ENCODE results near the gene HDGF. TPM values are rescaled to one million over a fixed set of nuclear protein-coding genes. Genes with fewer than 3 reads are reported as not detected.

The HDGF gene
- total RNA-seq, 4 donors from 2014 or later: 210 to 233 (median 222) TPM

DNA sequence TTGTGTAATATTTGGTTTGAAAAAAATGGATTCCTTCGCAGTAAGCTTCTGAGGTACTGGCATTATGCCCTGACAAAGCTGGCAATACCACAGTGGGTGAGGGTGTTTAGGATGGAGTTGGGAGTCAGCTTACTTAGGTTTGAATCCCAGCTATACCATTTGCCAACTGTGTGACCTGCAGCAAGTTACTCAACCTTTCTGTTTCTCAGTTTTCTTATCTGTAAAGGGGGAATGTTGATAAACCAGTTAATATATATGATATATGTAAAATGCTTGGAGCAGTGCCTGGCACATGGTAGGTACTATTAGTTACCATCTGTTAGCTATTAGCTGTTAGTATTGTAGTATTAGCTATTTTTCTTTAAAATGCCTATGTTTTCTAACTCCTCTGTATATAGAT is 4.9 kb upstream of the HDGF start:
- 88 to 96% methylated on average over 1 of the region's 1 CpG for WGBS, 2 donors

DNA sequence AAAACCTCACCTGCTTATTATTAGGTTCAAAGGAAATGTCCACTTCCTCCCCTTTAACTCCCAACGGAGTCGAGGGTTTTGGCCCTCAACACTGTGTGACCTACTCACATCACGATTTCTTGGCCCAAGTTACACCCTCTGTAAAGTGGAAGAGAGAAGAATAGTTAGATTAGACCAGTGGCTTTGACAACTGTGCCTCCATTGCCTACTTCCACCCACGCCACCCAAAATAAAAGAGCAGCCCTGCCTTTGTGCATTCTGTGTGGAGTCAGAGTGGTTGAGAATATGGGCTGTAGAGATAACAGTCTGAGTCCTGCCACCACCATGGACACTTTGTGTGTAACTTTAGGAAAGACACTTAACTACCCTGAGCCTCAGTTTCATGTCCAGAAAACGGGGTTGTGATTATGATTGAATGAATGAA is 4.1 kb upstream of the HDGF start:
- 58 to 69% methylated on average over 5 of the region's 5 CpGs for WGBS, 2 donors
- no peak for DNase-seq (ENCODE audit: low spot score in 2 of 2)
- TF ChIP-seq POLR2A (IDR thresholded peaks at IDR 0.05): no peak
- TF ChIP-seq, protein P1, sequence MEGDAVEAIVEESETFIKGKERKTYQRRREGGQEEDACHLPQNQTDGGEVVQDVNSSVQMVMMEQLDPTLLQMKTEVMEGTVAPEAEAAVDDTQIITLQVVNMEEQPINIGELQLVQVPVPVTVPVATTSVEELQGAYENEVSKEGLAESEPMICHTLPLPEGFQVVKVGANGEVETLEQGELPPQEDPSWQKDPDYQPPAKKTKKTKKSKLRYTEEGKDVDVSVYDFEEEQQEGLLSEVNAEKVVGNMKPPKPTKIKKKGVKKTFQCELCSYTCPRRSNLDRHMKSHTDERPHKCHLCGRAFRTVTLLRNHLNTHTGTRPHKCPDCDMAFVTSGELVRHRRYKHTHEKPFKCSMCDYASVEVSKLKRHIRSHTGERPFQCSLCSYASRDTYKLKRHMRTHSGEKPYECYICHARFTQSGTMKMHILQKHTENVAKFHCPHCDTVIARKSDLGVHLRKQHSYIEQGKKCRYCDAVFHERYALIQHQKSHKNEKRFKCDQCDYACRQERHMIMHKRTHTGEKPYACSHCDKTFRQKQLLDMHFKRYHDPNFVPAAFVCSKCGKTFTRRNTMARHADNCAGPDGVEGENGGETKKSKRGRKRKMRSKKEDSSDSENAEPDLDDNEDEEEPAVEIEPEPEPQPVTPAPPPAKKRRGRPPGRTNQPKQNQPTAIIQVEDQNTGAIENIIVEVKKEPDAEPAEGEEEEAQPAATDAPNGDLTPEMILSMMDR (IDR thresholded peaks at IDR 0.05): no peak
- intact Hi-C loops (cut with DNase I; ENCODE audit: low total_unique reads): no loop called here
- H3K4me3 ChIP-seq (ENCODE audit: low read depth, poor library complexity, severe bottlenecking): no peak overlapping the region

More for the DNA sequence above, 4.9 kb upstream of the HDGF start:
- no peak overlapping the region for H3K4me3 ChIP-seq (ENCODE audit: low read depth, poor library complexity, severe bottlenecking)
- TF ChIP-seq POLR2A (IDR thresholded peaks at IDR 0.05): no peak
- TF ChIP-seq, protein P1 (IDR thresholded peaks at IDR 0.05): no peak
- intact Hi-C loops (cut with DNase I; ENCODE audit: low total_unique reads): no loop called here
- DNase-seq (ENCODE audit: low spot score in 2 of 2): no peak

DNA sequence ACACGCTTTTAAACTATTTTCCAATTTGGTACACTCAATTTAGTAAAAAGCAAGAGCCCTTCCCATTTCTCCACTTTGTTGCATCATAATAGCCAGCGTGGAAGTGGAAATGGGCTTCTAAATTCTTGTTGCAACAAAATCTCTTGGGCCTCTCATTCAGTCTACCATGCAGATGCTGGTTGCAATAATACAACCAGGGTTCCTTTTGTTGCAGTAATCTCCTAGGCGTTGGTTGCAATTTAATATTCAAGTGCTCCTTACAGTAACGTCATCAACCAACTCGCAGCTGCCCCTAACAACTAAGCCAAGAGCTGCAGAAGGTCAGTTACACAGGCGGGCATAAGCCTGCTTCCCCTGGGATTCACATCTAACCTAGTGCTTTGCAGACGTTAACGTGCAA is 2.7 kb upstream of the HDGF start:
- intact Hi-C loops (cut with DNase I; ENCODE audit: low total_unique reads): no loop called here
- WGBS, 2 donors: 85 to 87% methylated on average over 8 of the region's 8 CpGs
- no peak for TF ChIP-seq POLR2A (IDR thresholded peaks at IDR 0.05)
- TF ChIP-seq, protein P1 (IDR thresholded peaks at IDR 0.05): no peak
- H3K4me3 ChIP-seq (ENCODE audit: low read depth, poor library complexity, severe bottlenecking): no peak overlapping the region
- DNase-seq (ENCODE audit: low spot score in 2 of 2): no peak

GRCh38 chr1:156752843-156753482 is 1.5 kb upstream of the HDGF start:
- TF ChIP-seq, protein P1 (IDR thresholded peaks at IDR 0.05): no peak
- no peak for TF ChIP-seq POLR2A (IDR thresholded peaks at IDR 0.05)
- no peak for DNase-seq (ENCODE audit: low spot score in 2 of 2)
- no peak overlapping the region for H3K4me3 ChIP-seq (ENCODE audit: low read depth, poor library complexity, severe bottlenecking)
- intact Hi-C loops (cut with DNase I; ENCODE audit: low total_unique reads): no loop called here
- 10 to 19% methylated on average over 1 of the region's 1 CpG for WGBS, 2 donors

DNA sequence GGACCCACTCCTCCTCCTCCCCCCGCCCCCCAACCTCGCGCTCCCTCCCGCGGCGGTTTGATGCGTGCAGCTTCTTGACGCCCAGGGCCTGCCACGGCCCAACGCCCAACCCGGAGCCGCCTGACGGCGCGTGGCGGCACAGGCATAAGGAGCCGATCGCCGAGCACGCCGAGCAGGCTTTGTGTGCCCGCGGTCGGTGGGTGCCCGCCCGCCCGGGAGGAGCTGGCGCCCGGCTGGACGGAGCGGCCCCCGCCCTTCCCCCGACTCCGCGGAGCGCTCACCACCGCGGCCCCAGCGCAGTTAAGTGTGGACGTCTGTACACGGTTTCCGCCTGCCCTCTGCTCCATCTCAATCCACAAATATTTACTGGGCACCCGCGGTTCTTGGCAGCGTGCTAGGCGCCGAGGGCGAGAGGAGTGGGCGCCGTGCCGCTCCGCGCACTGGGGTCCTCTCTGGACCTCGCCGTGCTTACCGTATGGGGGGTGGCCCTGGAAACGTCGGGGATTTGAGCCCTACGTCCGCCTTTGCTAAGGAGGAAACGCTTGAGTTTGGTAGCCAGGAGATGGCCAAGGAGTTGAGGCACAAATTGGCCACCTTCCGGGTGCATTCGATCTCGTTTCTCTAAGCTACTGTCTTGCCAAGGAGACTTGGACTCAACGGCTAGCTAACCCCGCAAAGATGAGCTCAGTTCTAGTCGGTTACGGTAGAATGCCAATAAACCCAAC is 444 bp upstream of the HDGF start:
- peak; percentile 97 to 100 for DNase-seq (ENCODE audit: low spot score in 2 of 2)
- 0% methylated on average over 46 to 53 of the region's 68 CpGs for WGBS, 2 donors
- TF ChIP-seq POLR2A (IDR thresholded peaks at IDR 0.05): no peak
- TF ChIP-seq, protein P1 (IDR thresholded peaks at IDR 0.05): no peak
- intact Hi-C loops (cut with DNase I; ENCODE audit: low total_unique reads): no loop called here
- peak overlapping the region; percentile 93 for H3K4me3 ChIP-seq (ENCODE audit: low read depth, poor library complexity, severe bottlenecking)

Measured in lower leg skin (tissue), 4 donors.